ENCODE results near the gene LHFPL6. TPM values are rescaled to one million over a fixed set of nuclear protein-coding genes. Genes with fewer than 3 reads are reported as not detected.

LHFPL6 gene
- total RNA-seq, 1 experiment from 2014 or later, result 2.5 TPM

GRCh38 chr13:39401046-39401705 is 201.8 kb downstream of the LHFPL6 start:
- Histone ChIP-seq H3K4me3 (no peak overlapping the region), H3K36me3 (ENCODE audit: low read depth) (no peaks in the 10 kb centered on the region), H3K79me2 (ENCODE audit: low read depth) (no peaks in the 10 kb centered on the region), H3K9me2 (ENCODE audit: insufficient read depth) (no peaks in the 10 kb centered on the region), H3K4me2 (no peak overlapping the region), H3K27me3 (ENCODE audit: insufficient read depth, low read depth) (no peaks in the 10 kb centered on the region), H3K9me3 (ENCODE audit: insufficient read depth, low read depth) (no peaks in the 10 kb centered on the region), H3K4me1 (replicated peaks; ENCODE audit: insufficient read depth) (no peaks in the 10 kb centered on the region), H3F3A (ENCODE audit: insufficient read depth, low read depth) (no peaks in the 10 kb centered on the region), H2AFZ (no peak overlapping the region), H3K27ac (no peak overlapping the region), H4K20me1 (ENCODE audit: insufficient read depth) (no peaks in the 10 kb centered on the region)
- DNase-seq, result no peak
- POLR2A ChIA-PET (ENCODE audit: unreplicated experiment), result no interaction called here
- TF ChIP-seq CTCF (conservative IDR thresholded peaks at IDR 0.05) (no peak), EZH2 (IDR thresholded peaks at IDR 0.05; ENCODE audit: low read depth) (no peak)
- CTCF ChIA-PET, result no interaction called here
- intact Hi-C loops (cut with micrococcal nuclease; ENCODE audit: unreplicated experiment), result no loop called here
- BruUV-seq (replicated peaks), result no TSS peak

GRCh38 chr13:39399102-39399501 is 203.9 kb downstream of the LHFPL6 start:
- TF ChIP-seq EZH2 (IDR thresholded peaks at IDR 0.05; ENCODE audit: low read depth), result no peak
- H2AFZ ChIP-seq, result no peak overlapping the region
- ChIA-PET POLR2A (ENCODE audit: unreplicated experiment) (no interaction called here), CTCF (no interaction called here)
- H3K9me3 ChIP-seq (ENCODE audit: insufficient read depth, low read depth), result no peaks in the 10 kb centered on the region
- H3K27ac ChIP-seq, result no peak overlapping the region
- H4K20me1 ChIP-seq (ENCODE audit: insufficient read depth), result no peaks in the 10 kb centered on the region
- H3K79me2 ChIP-seq (ENCODE audit: low read depth), result no peaks in the 10 kb centered on the region
- H3F3A ChIP-seq (ENCODE audit: insufficient read depth, low read depth), result no peaks in the 10 kb centered on the region
- BruUV-seq (replicated peaks), result no TSS peak
- no peaks in the 10 kb centered on the region for H3K36me3 ChIP-seq (ENCODE audit: low read depth)
- DNase-seq, result no peak
- intact Hi-C loops (cut with micrococcal nuclease; ENCODE audit: unreplicated experiment), result no loop called here
- H3K4me2 ChIP-seq, result no peak overlapping the region
- H3K4me1 ChIP-seq (replicated peaks; ENCODE audit: insufficient read depth), result no peaks in the 10 kb centered on the region
- H3K27me3 ChIP-seq (ENCODE audit: insufficient read depth, low read depth), result no peaks in the 10 kb centered on the region
- no peak overlapping the region for H3K4me3 ChIP-seq
- H3K9me2 ChIP-seq (ENCODE audit: insufficient read depth), result no peaks in the 10 kb centered on the region

- no peaks in the 10 kb centered on the region for H3K79me2 ChIP-seq (ENCODE audit: low read depth)
- ChIA-PET CTCF (no interaction called here), POLR2A (ENCODE audit: unreplicated experiment) (no interaction called here)
- no peaks in the 10 kb centered on the region for H3F3A ChIP-seq (ENCODE audit: insufficient read depth, low read depth)
- H2AFZ ChIP-seq, result no peak overlapping the region
- no peaks in the 10 kb centered on the region for H4K20me1 ChIP-seq (ENCODE audit: insufficient read depth)
- no peaks in the 10 kb centered on the region for H3K4me1 ChIP-seq (replicated peaks; ENCODE audit: insufficient read depth)
- no peaks in the 10 kb centered on the region for H3K27me3 ChIP-seq (ENCODE audit: insufficient read depth, low read depth)
- no peaks in the 10 kb centered on the region for H3K9me2 ChIP-seq (ENCODE audit: insufficient read depth)
- no TSS peak for BruUV-seq (replicated peaks)
- H3K4me2 ChIP-seq, result no peak overlapping the region
- H3K36me3 ChIP-seq (ENCODE audit: low read depth), result no peaks in the 10 kb centered on the region
- DNase-seq, result no peak
- no peak overlapping the region for H3K27ac ChIP-seq
- no peak overlapping the region for H3K4me3 ChIP-seq
- TF ChIP-seq CTCF (conservative IDR thresholded peaks at IDR 0.05) (no peak), EZH2 (IDR thresholded peaks at IDR 0.05; ENCODE audit: low read depth) (no peak)
- no peaks in the 10 kb centered on the region for H3K9me3 ChIP-seq (ENCODE audit: insufficient read depth, low read depth)
- intact Hi-C loops (cut with micrococcal nuclease; ENCODE audit: unreplicated experiment), result no loop called here
These were observed 205.1 kb downstream of the LHFPL6 start for GRCh38 chr13:39397896-39398265.

All from PC-9 (cell line).